Gastroesophageal sphincter (tissue), 3 donors: Measurements from ENCODE around the gene MTCL1.

Experiments used
- EP300 ChIP-seq: sonication (generic); formaldehyde crosslinking; IDR thresholded peaks from one replicate; pipeline ENCODE4 v1.6.1; 2017; ENCODE audit warnings: antibody characterized with exemption, mild to moderate bottlenecking
- TF ChIP-seq, protein P1 (sequence below), 4 experiments: fragments of 200-600 bp in 2 of 4; fragments of 450-650 bp in 2 of 4; sonication (generic) in 1 of 4; IDR thresholded peaks; one replicate each; pipeline ENCODE4 v1.5.1; 2017 to 2019; ENCODE audit warnings: antibody characterized with exemption in 4 of 4, mild to moderate bottlenecking in 2 of 4, moderate library complexity in 2 of 4

DNA sequence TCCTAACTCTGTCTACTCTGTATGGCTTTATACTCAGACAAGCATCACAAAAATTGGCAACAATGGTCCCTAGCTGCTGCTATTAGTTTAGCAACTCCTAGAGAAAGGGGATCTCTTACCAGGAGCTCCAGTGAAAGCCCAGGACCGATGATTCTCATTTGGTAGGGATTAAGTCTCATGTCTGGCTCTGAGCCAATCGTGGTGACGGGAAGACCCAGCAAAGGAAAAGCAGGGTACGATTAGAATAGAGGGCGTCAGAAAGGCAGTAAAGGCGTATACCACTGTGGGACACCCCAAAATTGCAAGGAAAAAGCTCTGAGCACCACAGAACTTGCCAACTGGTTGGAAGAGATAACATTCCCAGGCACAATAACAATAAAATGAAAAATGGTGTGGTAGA, 129.5 kb downstream of the MTCL1 start:
- TF ChIP-seq EP300 = no peak
- TF ChIP-seq, protein P1, sequence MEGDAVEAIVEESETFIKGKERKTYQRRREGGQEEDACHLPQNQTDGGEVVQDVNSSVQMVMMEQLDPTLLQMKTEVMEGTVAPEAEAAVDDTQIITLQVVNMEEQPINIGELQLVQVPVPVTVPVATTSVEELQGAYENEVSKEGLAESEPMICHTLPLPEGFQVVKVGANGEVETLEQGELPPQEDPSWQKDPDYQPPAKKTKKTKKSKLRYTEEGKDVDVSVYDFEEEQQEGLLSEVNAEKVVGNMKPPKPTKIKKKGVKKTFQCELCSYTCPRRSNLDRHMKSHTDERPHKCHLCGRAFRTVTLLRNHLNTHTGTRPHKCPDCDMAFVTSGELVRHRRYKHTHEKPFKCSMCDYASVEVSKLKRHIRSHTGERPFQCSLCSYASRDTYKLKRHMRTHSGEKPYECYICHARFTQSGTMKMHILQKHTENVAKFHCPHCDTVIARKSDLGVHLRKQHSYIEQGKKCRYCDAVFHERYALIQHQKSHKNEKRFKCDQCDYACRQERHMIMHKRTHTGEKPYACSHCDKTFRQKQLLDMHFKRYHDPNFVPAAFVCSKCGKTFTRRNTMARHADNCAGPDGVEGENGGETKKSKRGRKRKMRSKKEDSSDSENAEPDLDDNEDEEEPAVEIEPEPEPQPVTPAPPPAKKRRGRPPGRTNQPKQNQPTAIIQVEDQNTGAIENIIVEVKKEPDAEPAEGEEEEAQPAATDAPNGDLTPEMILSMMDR (IDR thresholded peaks at IDR 0.05) = no peak
